BE2C (cell line): Measurements from ENCODE around the gene SLC22A4.

Source experiments
- DNase-seq: peaks from one replicate; pipeline ENCODE4 v3.0.0-alpha.2; 2020
- H3K27me3 ChIP-seq: fragments of 250-450 bp; sonication (Bioruptor Pico); 2 replicates; pipeline ENCODE4 v1.5.1; 2020; ENCODE audit warnings: mild to moderate bottlenecking
- H3K36me3 ChIP-seq: fragments of 250-450 bp; sonication (Bioruptor Pico); 2 replicates; pipeline ENCODE4 v1.5.1; 2020; ENCODE audit warnings: mild to moderate bottlenecking
- H3K4me1 ChIP-seq: fragments of 250-450 bp; sonication (Bioruptor Pico); 2 replicates; pipeline ENCODE4 v1.5.1; 2020
- H3K4me3 ChIP-seq: 2 replicates; pipeline ENCODE4 v1.5.1; 2011; ENCODE audit warnings: low read depth, low read length
- H3K9me3 ChIP-seq: fragments of 250-450 bp; sonication (Bioruptor Pico); 2 replicates; pipeline ENCODE4 v1.5.1; 2020
- CTCF ChIP-seq: IDR thresholded peaks from 2 replicates; pipeline ENCODE4 v1.5.1; 2012; ENCODE audit warnings: mild to moderate bottlenecking, low read depth, low read length

The SLC22A4 gene

GRCh38 chr5:132323202-132323601 lies 29.0 kb downstream of the SLC22A4 start:
- no peak for DNase-seq
- Histone ChIP-seq H3K27me3 (no peaks in the 10 kb centered on the region), H3K9me3 (no peaks in the 10 kb centered on the region), H3K4me3 (no peak overlapping the region), H3K36me3 (no peaks in the 10 kb centered on the region), H3K4me1 (no peaks in the 10 kb centered on the region)
- TF ChIP-seq CTCF, result no peak

GRCh38 chr5:132325691-132326090 lies 31.5 kb downstream of the SLC22A4 start:
- DNase-seq, result no peak
- no peak for TF ChIP-seq CTCF
- H3K36me3 ChIP-seq, result no peaks in the 10 kb centered on the region
- no peaks in the 10 kb centered on the region for H3K4me1 ChIP-seq
- H3K4me3 ChIP-seq, result no peak overlapping the region
- H3K27me3 ChIP-seq, result no peaks in the 10 kb centered on the region
- H3K9me3 ChIP-seq, result no peaks in the 10 kb centered on the region

GRCh38 chr5:132327252-132327955 lies 33.2 kb downstream of the SLC22A4 start:
- H3K27me3 ChIP-seq, result no peaks in the 10 kb centered on the region
- TF ChIP-seq CTCF, result no peak
- no peaks in the 10 kb centered on the region for H3K9me3 ChIP-seq
- DNase-seq, result no peak
- no peak overlapping the region for H3K4me3 ChIP-seq
- no peaks in the 10 kb centered on the region for H3K36me3 ChIP-seq
- no peaks in the 10 kb centered on the region for H3K4me1 ChIP-seq

- DNase-seq, result no peak
- Histone ChIP-seq H3K4me1 (no peaks in the 10 kb centered on the region), H3K4me3 (no peak overlapping the region), H3K9me3 (no peaks in the 10 kb centered on the region), H3K27me3 (no peaks in the 10 kb centered on the region), H3K36me3 (no peaks in the 10 kb centered on the region)
- no peak for TF ChIP-seq CTCF
These were observed 40.6 kb downstream of the SLC22A4 start for GRCh38 chr5:132334812-132335211.

GRCh38 chr5:132335402-132335801 lies 41.2 kb downstream of the SLC22A4 start:
- DNase-seq, result no peak
- H3K27me3 ChIP-seq, result no peaks in the 10 kb centered on the region
- H3K9me3 ChIP-seq, result no peaks in the 10 kb centered on the region
- no peak overlapping the region for H3K4me3 ChIP-seq
- no peak for TF ChIP-seq CTCF
- no peaks in the 10 kb centered on the region for H3K4me1 ChIP-seq
- H3K36me3 ChIP-seq, result no peaks in the 10 kb centered on the region

GRCh38 chr5:132339502-132339901 lies 45.3 kb downstream of the SLC22A4 start:
- TF ChIP-seq CTCF, result no peak
- no peak for DNase-seq
- Histone ChIP-seq H3K27me3 (no peaks in the 10 kb centered on the region), H3K4me1 (no peaks in the 10 kb centered on the region), H3K4me3 (no peak overlapping the region), H3K36me3 (no peaks in the 10 kb centered on the region), H3K9me3 (no peaks in the 10 kb centered on the region)
